Fibroblast of villous mesenchyme (primary cell): ENCODE data around the gene FASTKD3. TPM values are rescaled to one million over a fixed set of nuclear protein-coding genes. Genes with fewer than 3 reads are reported as not detected.

Source experiments
- DNase-seq: peaks from one replicate; pipeline ENCODE4 v3.0.0-alpha.2; 2010; ENCODE audit warnings: low read depth
- H3K4me3 ChIP-seq: 2 replicates; pipeline ENCODE4 v1.5.1; 2011; ENCODE audit warnings: low read depth, mild to moderate bottlenecking, low read length
- total RNA-seq: library from RNA; depleted of rRNA; stranded (reverse); fragments of >200 nt; gene quantifications from 2 replicates; pipeline ENCODE4 v1.2.3, GENCODE V29; 2012
- TF ChIP-seq, protein P1 (sequence below): IDR thresholded peaks from 2 replicates; pipeline ENCODE4 v1.5.1; 2012; ENCODE audit warnings: low read depth, mild to moderate bottlenecking, low read length; ENCODE audit not compliant: insufficient read depth

The FASTKD3 gene
- total RNA-seq, 1 donor, result 22.0 TPM

DNA sequence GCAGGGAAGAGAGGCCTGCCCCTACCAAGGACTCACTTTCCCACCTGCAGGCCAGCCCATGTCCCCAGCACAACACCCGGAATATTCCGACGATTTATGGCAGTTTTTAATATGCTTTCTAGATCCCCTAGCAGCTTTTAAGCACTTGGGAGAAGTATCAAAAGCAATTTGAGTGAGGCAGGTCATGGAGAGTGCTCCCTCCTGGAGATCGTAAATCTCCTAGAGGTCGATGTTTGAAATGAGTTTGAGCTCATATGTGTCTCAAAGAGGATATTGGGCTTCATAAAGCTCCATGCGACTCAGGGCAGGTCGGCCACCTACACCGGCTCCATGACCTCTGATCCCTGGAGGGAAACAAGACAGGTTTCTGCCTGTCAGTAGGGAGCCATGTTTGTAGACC, 45.2 kb downstream of the FASTKD3 start:
- TF ChIP-seq, protein P1, sequence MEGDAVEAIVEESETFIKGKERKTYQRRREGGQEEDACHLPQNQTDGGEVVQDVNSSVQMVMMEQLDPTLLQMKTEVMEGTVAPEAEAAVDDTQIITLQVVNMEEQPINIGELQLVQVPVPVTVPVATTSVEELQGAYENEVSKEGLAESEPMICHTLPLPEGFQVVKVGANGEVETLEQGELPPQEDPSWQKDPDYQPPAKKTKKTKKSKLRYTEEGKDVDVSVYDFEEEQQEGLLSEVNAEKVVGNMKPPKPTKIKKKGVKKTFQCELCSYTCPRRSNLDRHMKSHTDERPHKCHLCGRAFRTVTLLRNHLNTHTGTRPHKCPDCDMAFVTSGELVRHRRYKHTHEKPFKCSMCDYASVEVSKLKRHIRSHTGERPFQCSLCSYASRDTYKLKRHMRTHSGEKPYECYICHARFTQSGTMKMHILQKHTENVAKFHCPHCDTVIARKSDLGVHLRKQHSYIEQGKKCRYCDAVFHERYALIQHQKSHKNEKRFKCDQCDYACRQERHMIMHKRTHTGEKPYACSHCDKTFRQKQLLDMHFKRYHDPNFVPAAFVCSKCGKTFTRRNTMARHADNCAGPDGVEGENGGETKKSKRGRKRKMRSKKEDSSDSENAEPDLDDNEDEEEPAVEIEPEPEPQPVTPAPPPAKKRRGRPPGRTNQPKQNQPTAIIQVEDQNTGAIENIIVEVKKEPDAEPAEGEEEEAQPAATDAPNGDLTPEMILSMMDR, result no peak
- H3K4me3 ChIP-seq, result no peak overlapping the region
- no peak for DNase-seq

DNA sequence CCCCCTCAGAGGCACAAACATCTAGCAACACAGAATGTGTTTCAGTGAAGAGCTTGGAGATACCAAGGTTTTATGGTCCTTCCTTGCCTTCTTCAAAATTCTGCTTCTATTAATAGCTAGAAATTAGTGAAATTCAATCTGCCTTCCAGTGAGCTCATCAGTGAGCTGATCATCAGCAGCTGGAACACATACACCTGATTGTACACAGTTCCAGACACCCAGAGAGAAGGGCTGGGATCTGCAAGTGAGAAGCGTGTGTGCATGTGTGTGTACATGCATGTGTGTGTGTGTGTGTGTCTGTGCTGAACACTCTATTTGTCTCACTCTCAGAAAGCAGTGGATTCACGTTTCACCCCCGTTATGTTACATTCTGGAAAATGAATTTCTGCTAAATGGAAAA, 46.4 kb downstream of the FASTKD3 start:
- TF ChIP-seq, protein P1, result no peak

DNA sequence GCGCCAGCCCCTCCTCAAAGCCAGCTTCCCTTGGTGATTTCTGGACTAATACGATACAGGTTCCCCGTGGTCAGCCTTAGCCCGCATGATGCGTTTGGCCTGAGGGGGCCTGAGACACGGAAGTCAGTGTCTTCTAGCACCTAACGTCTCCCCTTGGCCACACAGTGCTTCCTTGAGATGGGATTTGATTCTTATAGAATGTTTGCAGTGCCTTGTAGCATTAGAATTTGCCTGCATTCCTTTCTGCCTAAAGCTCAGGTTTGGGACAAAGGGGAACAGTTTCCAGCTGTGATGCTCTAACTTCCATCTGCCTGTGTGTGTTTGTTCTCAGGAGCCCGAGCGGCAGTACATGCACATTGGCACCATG, 52.3 kb downstream of the FASTKD3 start:
- no peak for DNase-seq
- TF ChIP-seq, protein P1, result no peak
- no peak overlapping the region for H3K4me3 ChIP-seq

More for the DNA sequence above, 46.4 kb downstream of the FASTKD3 start:
- DNase-seq, result no peak
- no peak overlapping the region for H3K4me3 ChIP-seq

DNA sequence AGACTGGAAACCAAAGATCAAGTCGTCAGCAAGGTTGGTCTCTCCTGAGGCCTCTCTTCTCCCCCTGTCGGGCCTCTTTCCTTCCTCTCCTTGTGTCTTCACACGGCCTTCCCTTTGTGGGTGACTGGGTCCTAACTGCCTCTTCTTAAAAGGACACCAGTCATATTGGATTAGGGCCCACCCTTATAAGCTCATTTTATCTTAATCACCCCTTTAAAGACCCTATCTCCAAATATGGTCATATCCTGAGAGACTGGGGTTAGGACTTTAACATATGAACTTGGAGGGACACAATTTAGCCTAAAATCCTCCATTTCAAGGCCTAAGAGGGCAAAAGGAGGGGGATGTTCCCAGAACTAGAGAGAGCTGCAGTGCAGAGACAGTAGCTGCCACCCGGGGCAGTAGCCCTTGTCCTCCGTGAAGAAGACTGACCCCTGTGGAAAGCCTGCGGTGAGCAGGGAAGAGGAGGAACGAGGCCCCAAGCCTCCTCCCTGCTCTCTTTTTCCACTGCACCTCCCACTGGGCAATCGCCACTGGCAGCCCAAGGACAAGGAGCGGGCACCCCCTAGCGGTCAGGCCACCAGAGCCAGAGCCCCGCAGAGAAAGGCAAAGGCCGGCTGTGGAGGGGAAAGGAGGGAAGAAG, 52.8 kb downstream of the FASTKD3 start:
- no peak overlapping the region for H3K4me3 ChIP-seq
- TF ChIP-seq, protein P1, result peak; percentile 91
- peak; percentile 47 for DNase-seq

DNA sequence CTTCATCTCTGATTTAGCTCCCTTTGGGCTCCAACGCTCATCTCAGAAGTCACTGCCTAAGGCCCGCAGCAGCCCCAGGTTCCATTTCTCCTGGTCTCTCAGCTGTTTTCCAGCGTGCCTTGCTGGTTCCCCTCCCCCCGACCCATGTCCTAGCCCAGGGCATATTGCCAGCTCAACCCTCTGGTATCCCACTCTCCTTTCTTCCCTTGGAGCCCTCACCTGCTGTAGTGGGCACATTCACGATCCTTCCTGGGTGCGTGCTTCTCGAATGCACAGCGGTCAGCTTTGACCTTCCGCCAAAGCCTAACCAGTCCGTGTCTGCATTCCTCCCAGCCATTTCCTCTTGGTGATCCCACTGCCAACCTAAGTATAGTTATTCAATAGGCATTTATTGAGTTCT, 54.0 kb downstream of the FASTKD3 start:
- TF ChIP-seq, protein P1, result no peak
- no peak overlapping the region for H3K4me3 ChIP-seq
- no peak for DNase-seq

DNA sequence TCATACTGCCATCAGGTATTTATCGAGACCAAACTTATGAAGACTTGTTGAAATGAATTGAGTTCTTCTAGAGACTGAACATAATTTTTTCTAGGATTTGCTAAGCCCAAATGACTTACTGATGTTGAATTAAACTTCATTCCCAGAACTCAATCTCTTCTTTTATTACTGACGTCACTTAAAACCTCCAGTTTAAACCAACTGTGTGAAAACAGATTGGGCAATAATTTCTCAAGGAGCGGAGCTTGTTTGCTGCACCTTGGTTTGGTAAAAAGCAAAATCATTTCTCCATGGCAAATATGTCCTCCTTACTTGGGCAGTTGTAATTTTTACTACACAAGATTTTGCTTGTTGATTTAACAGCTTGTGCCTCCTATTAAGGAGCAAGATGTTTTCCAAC, 55.3 kb downstream of the FASTKD3 start:
- DNase-seq, result peak; percentile 3
- H3K4me3 ChIP-seq, result no peak overlapping the region
- TF ChIP-seq, protein P1, result no peak

DNA sequence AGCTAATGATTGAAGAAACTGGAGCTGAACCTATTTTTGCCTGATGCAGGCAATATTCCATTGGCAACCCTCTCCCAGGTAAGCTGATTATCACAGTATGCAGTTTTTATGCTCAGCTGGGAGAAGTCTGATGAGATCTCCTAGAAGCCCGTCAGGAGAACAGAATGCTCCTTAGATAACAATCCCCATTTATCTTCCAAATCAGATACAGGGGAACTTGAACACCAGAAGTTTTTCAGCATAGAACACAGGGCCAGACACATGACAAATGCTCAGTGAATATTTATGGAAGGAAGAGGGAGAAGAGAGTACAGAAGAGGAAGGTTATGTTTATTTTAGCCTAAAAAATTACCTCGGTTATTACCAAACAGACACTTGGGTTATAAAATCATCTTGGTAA, 55.8 kb downstream of the FASTKD3 start:
- TF ChIP-seq, protein P1, result no peak
- no peak overlapping the region for H3K4me3 ChIP-seq
- no peak for DNase-seq
